Retinal pigment epithelial cell (primary cell): ENCODE results near the gene USP21.
A peak's percentile ranks its signal among the peaks of the same experiment; 100 is the strongest.

Experiments
- DNase-seq: peaks from one replicate; pipeline ENCODE4 v3.0.0-alpha.2; 2010; ENCODE audit warnings: low read depth
- H3K4me3 ChIP-seq: 2 replicates; pipeline ENCODE4 v1.5.1; 2011; ENCODE audit warnings: mild to moderate bottlenecking, low read length, control low read depth, moderate library complexity
- TF ChIP-seq, protein P1 (sequence below): conservative IDR thresholded peaks from 2 replicates; pipeline ENCODE4 v1.5.1; 2011; ENCODE audit warnings: low read depth, low read length, control low read depth, inconsistent platforms

USP21 gene

DNA sequence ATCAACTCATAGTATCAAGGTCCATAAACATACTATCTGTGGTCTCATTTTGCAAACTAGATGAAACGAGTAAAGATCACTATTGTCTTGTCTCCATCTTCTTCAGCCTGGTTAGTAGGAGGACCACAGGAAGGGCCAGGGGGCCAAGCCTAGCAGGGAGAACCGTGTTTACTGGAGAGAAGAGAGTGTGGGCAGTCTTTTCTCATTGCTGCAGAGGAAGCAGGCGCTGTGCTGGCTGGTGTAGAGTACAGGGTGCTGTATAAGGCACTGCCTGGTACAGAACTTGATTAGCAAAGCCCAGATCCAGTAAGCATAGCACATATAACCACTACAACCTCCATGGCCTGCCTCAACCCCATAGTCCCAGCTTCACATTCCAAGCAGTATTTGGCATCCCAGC lies 28.0 kb downstream of the USP21 start:
- TF ChIP-seq, protein P1, sequence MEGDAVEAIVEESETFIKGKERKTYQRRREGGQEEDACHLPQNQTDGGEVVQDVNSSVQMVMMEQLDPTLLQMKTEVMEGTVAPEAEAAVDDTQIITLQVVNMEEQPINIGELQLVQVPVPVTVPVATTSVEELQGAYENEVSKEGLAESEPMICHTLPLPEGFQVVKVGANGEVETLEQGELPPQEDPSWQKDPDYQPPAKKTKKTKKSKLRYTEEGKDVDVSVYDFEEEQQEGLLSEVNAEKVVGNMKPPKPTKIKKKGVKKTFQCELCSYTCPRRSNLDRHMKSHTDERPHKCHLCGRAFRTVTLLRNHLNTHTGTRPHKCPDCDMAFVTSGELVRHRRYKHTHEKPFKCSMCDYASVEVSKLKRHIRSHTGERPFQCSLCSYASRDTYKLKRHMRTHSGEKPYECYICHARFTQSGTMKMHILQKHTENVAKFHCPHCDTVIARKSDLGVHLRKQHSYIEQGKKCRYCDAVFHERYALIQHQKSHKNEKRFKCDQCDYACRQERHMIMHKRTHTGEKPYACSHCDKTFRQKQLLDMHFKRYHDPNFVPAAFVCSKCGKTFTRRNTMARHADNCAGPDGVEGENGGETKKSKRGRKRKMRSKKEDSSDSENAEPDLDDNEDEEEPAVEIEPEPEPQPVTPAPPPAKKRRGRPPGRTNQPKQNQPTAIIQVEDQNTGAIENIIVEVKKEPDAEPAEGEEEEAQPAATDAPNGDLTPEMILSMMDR: no peak
- DNase-seq: peak; percentile 43
- no peak overlapping the region for H3K4me3 ChIP-seq

DNA sequence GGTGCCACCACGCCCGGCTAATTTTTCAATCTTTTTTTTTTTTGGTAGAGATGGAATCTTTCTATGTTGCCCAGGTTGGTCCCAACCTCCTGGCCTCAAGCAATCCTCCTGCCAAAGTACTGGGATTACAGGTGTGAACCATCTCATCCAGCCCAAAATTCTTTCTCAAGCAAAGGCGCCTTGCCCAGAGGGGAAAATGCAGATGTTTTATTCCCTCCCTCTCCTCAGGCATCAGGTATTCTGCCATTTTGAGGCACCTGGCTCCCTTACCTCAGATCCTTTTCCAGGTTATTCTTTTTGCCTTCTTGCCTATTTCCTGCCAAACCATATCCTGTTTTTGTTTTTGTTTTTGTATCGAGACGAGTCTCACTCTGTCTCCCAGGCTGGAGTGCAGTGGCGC lies 29.1 kb downstream of the USP21 start:
- TF ChIP-seq, protein P1: no peak
- H3K4me3 ChIP-seq: no peak overlapping the region
- DNase-seq: no peak

DNA sequence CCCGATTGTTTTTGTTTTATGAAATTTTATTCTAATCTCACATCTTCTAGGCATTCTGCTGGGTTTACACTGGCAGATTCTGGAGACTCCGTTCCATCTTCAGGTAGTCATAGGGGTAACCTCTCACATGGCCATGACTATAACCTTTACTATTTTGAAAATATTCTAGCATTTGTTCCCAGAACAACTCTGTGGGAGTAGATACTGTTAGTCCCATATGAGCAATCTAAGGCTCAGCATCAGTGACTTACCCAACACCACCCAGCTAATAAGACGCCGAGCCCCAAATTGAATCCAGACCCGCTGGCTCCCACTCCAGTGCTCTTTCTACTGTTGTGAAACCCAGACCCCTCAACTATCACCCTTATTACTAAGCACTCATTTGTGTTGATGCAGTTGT lies 29.7 kb downstream of the USP21 start:
- no peak for DNase-seq
- H3K4me3 ChIP-seq: no peak overlapping the region
- TF ChIP-seq, protein P1: no peak

GRCh38 chr1:161190962-161191521 lies 31.7 kb downstream of the USP21 start:
- TF ChIP-seq, protein P1: no peak
- DNase-seq: no peak
- H3K4me3 ChIP-seq: no peak overlapping the region

DNA sequence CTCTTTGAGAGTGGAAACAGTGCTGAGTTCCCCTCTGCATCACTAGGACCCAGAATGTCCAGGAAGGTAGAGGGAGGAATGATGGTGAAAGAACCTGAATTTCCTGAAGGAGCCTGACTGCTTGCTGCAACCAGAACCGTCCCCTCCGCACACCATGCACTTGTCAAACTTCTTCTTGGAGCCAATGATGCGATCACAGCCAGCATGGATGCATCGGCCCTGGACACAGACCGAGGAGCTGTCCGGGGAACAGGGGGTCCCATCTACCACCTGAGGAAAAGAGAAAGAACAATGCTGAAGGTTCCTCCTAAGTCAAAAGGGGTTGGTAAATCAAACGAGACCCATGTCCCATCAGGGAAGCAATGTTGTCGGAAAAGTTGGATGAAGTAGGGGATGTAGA lies 32.7 kb downstream of the USP21 start:
- H3K4me3 ChIP-seq: no peak overlapping the region
- DNase-seq: no peak
- TF ChIP-seq, protein P1: no peak

DNA sequence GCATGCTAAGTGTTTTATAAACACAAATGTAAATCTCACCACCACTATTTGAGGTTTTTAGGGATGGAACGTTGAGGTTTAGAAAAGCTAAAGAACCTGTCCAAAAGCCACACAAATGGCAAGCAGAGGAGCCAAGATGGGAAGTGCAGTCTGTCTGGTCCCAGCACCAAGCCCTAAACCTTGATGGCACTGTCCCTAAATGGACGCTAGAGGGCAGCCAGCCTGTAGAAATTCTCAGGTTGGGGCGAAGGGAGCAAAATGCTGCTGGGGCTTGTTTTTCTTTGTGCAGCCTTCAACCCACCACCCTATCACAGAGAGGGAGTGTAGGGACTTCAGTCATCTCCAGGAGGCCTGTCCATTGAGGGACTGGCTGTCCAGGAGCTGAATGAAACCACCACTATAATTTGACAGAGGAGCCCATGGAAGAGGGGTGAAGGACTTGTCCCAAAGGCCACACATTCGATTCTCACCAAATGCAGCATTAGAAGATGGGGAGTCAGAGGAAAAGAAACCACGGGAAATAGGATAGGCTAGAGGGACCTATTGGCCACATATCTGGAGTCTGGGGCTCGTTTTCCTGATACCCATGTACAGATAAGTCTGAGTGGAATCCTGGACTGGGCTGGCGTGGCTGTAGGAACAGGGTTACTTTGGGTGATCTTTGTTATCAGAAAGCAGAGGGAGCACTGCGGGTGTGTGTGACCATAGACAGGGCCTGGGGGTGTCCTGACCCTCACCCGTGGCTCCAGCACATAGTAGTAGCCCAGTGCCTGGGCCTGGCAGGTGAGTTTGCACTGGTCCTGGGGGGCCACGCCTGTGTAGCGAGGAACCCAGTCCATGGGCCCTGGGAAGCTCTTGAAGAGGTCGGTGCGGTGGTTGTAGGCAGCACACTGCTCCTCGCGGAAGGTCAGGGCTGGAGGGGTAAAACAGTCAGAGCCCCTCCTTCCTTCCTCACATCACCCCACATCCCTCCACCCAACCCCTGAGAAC lies 33.5 kb downstream of the USP21 start:
- H3K4me3 ChIP-seq: no peak overlapping the region

More for the DNA sequence above, 33.5 kb downstream of the USP21 start:
- no peak for DNase-seq
- TF ChIP-seq, protein P1: peak; percentile 96
